Suppressor macrophage treated with lipopolysaccharide for 1 hour (primary cell): ENCODE measurements around the gene CLK3.
"Not testable (repeated sequence)": the region's sequence is repeated elsewhere in the genome, so short reads cannot be mapped to it uniquely, and the experiment has no call there.

Experiments used
- DNase-seq, 3 donors: peaks; one replicate each; pipeline ENCODE4 v3.0.0-alpha.2; 2020 to 2022

CLK3 gene

GRCh38 chr15:74615508-74616365 is at the start of gene CLK3:
Gene CLK3, plus strand, starts transcription at chr15:74615836. Its CDS starts 3,361 bp downstream, at chr15:74619197.
- DNase-seq: peak; percentile 97 to 98 (median 97)

- no peak for DNase-seq
Observed at GRCh38 chr15:74568594-74568993, 47.0 kb upstream of the CLK3 start.

GRCh38 chr15:74569731-74570070 is 45.9 kb upstream of the CLK3 start:
- DNase-seq: no peak

- no peak for DNase-seq
Observed at GRCh38 chr15:74571191-74571590, 44.4 kb upstream of the CLK3 start.

GRCh38 chr15:74573987-74574386 is 41.6 kb upstream of the CLK3 start:
- no peak for DNase-seq

GRCh38 chr15:74578496-74578994 is 37.1 kb upstream of the CLK3 start:
- DNase-seq: no peak

- DNase-seq: no peak
Observed at GRCh38 chr15:74579001-74579400, 36.6 kb upstream of the CLK3 start.

- no peak for DNase-seq
Observed at GRCh38 chr15:74580538-74581350, 34.9 kb upstream of the CLK3 start.

- no peak for DNase-seq
Observed at GRCh38 chr15:74584204-74584603, 31.4 kb upstream of the CLK3 start.

GRCh38 chr15:74584779-74585178 is 30.9 kb upstream of the CLK3 start:
- no peak for DNase-seq

- DNase-seq: no peak
Observed at GRCh38 chr15:74585191-74585590, 30.4 kb upstream of the CLK3 start.

GRCh38 chr15:74585857-74586256 is 29.8 kb upstream of the CLK3 start:
- DNase-seq: no peak

GRCh38 chr15:74589826-74590225 is 25.8 kb upstream of the CLK3 start:
- peak; percentile 44 to 61 (median 53) for DNase-seq

GRCh38 chr15:74592222-74592621 is 23.4 kb upstream of the CLK3 start:
- DNase-seq: no peak

- no peak for DNase-seq
Observed at GRCh38 chr15:74593122-74593521, 22.5 kb upstream of the CLK3 start.

- no peak for DNase-seq
Observed at GRCh38 chr15:74594455-74594854, 21.2 kb upstream of the CLK3 start.

GRCh38 chr15:74595271-74595670 is 20.4 kb upstream of the CLK3 start:
- no peak for DNase-seq

GRCh38 chr15:74596736-74597135 is 18.9 kb upstream of the CLK3 start:
- DNase-seq: not testable (repeated sequence)

GRCh38 chr15:74597146-74597705 is 18.4 kb upstream of the CLK3 start:
- not testable (repeated sequence) for DNase-seq

GRCh38 chr15:74598126-74598842 is 17.4 kb upstream of the CLK3 start:
- peak; percentile 90 to 95 (median 92) for DNase-seq

- no peak for DNase-seq
Observed at GRCh38 chr15:74599156-74599555, 16.5 kb upstream of the CLK3 start.

- DNase-seq: no peak
Observed at GRCh38 chr15:74603026-74603788, 12.4 kb upstream of the CLK3 start.
